Fibroblast of lung (primary cell): Measurements from ENCODE around the gene LUC7L. TPM values are rescaled to one million over a fixed set of nuclear protein-coding genes. Genes with fewer than 3 reads are reported as not detected.

Experiments used
- DNase-seq, 2 donors: peaks; one replicate each; pipeline versions ENCODE4 v3.0.0 to v3.0.0-alpha.2; 2010; ENCODE audit warnings: low read depth in 2 of 2
- H2AFZ ChIP-seq: 2 replicates; pipeline ENCODE4 v1.5.1; 2012; ENCODE audit warnings: low read length, control low read depth, inconsistent platforms
- H3K27ac ChIP-seq: 2 replicates; pipeline ENCODE4 v1.5.1; 2011; ENCODE audit warnings: low read length, control low read depth; ENCODE audit not compliant: insufficient read depth
- H3K27me3 ChIP-seq: 2 replicates; pipeline ENCODE4 v1.5.1; 2011; ENCODE audit warnings: mild to moderate bottlenecking, low read length; ENCODE audit not compliant: control insufficient read depth, insufficient read depth
- H3K36me3 ChIP-seq: 2 replicates; pipeline ENCODE4 v1.5.1; 2011; ENCODE audit warnings: low read length; ENCODE audit not compliant: control insufficient read depth, insufficient read depth
- H3K4me1 ChIP-seq: 2 replicates; pipeline ENCODE4 v1.5.1; 2011; ENCODE audit warnings: low read length; ENCODE audit not compliant: control insufficient read depth, insufficient read depth; ENCODE audit errors: extremely low read depth
- H3K4me2 ChIP-seq: 2 replicates; pipeline ENCODE4 v1.5.1; 2011; ENCODE audit warnings: low read length, control low read depth; ENCODE audit not compliant: insufficient read depth; ENCODE audit errors: extremely low read depth
- H3K4me3 ChIP-seq, 4 experiments: fragments of 200-600 bp in 1 of 4; sonication (generic) in 1 of 4; replicated peaks in 1 of 4; 2 replicates each; pipeline ENCODE4 v1.5.1; 2011 to 2016; ENCODE audit warnings: low read length in 4 of 4, low read depth in 3 of 4, mild to moderate bottlenecking in 3 of 4, control low read depth in 2 of 4, inconsistent platforms in 1 of 4, mixed read lengths in 1 of 4; ENCODE audit not compliant: insufficient read depth in 1 of 4; ENCODE audit errors: control extremely low read depth in 1 of 4
- H3K79me2 ChIP-seq: 2 replicates; pipeline ENCODE4 v1.5.1; 2012; ENCODE audit warnings: mild to moderate bottlenecking, low read length, inconsistent platforms; ENCODE audit not compliant: control insufficient read depth, insufficient read depth
- H3K9ac ChIP-seq: 2 replicates; pipeline ENCODE4 v1.5.1; 2011; ENCODE audit warnings: mild to moderate bottlenecking, low read length, control low read depth; ENCODE audit not compliant: insufficient read depth
- H3K9me3 ChIP-seq: 2 replicates; pipeline ENCODE4 v1.5.1; 2012; ENCODE audit warnings: low read depth, low read length; ENCODE audit not compliant: control insufficient read depth, insufficient read depth
- H4K20me1 ChIP-seq: 2 replicates; pipeline ENCODE4 v1.5.1; 2011; ENCODE audit warnings: low read length; ENCODE audit not compliant: control insufficient read depth, insufficient read depth; ENCODE audit errors: extremely low read depth
- CTCF ChIP-seq, 2 donors: IDR thresholded peaks in 1 of 2; conservative IDR thresholded peaks in 1 of 2; 1 replicate in 1 of 2; 2 replicates in 1 of 2; pipeline ENCODE4 v1.5.1; 2011 to 2012; ENCODE audit warnings: low read length in 2 of 2, control low read depth in 1 of 2, inconsistent platforms in 1 of 2, low read depth in 1 of 2, mild to moderate bottlenecking in 1 of 2
- EZH2 ChIP-seq: IDR thresholded peaks from 2 replicates; pipeline ENCODE4 v1.5.1; 2012; ENCODE audit warnings: low read length, control low read depth, mild to moderate bottlenecking; ENCODE audit errors: missing control alignments
- polyA plus RNA-seq, 2 donors: library from polyadenylated mRNA; depleted of rRNA in 1 of 2; stranded (reverse) in 1 of 2; unstranded in 1 of 2; fragments of >200 nt; gene quantifications; 2 replicates each; pipeline ENCODE4 v1.2.1, GENCODE V29; 2011 to 2012; ENCODE audit warnings: missing spikeins in 1 of 2
- total RNA-seq: library from RNA; depleted of rRNA; stranded (reverse); fragments of >200 nt; gene quantifications from 2 replicates; pipeline ENCODE4 v1.2.1, GENCODE V29; 2014

LUC7L gene
- total and polyA plus RNA-seq, 2 donors (not counting 1 experiment from before 2014, with no cell fraction given), result 30.9 to 38.0 TPM

GRCh38 chr16:240559-240958, 11.3 kb upstream of the LUC7L start:
- Histone ChIP-seq H3K79me2 (no peaks in the 10 kb centered on the region), H3K9ac (no peak overlapping the region), H3K27ac (no peak overlapping the region), H3K4me3 (no peak overlapping the region), H3K27me3 (no peaks in the 10 kb centered on the region), H3K36me3 (no peaks in the 10 kb centered on the region), H4K20me1 (no peaks in the 10 kb centered on the region), H3K9me3 (no peaks in the 10 kb centered on the region), H2AFZ (no peak overlapping the region), H3K4me1 (no peaks in the 10 kb centered on the region), H3K4me2 (no peak overlapping the region)
- TF ChIP-seq CTCF (conservative IDR thresholded peaks at IDR 0.05 in 1 of 2, IDR thresholded peaks at IDR 0.05 in 1 of 2; ENCODE audit: low read depth in 1 of 2, low read length in 2 of 2) (no peak), EZH2 (no peak)
- no peak for DNase-seq

- Histone ChIP-seq H3K9me3 (no peaks in the 10 kb centered on the region), H2AFZ (no peak overlapping the region), H3K36me3 (no peaks in the 10 kb centered on the region), H3K27me3 (no peaks in the 10 kb centered on the region), H3K27ac (peak overlapping the region; percentile 38), H4K20me1 (no peaks in the 10 kb centered on the region), H3K4me1 (no peaks in the 10 kb centered on the region), H3K79me2 (no peaks in the 10 kb centered on the region), H3K4me3 (no peak overlapping the region), H3K4me2 (no peak overlapping the region), H3K9ac (no peak overlapping the region)
- TF ChIP-seq EZH2 (no peak), CTCF (conservative IDR thresholded peaks at IDR 0.05 in 1 of 2, IDR thresholded peaks at IDR 0.05 in 1 of 2; ENCODE audit: low read depth in 1 of 2, low read length in 2 of 2) (no peak)
- peak in 1 of 2 donors; percentile 23 for DNase-seq
These were observed 10.7 kb upstream of the LUC7L start for GRCh38 chr16:239948-240277.

DNA sequence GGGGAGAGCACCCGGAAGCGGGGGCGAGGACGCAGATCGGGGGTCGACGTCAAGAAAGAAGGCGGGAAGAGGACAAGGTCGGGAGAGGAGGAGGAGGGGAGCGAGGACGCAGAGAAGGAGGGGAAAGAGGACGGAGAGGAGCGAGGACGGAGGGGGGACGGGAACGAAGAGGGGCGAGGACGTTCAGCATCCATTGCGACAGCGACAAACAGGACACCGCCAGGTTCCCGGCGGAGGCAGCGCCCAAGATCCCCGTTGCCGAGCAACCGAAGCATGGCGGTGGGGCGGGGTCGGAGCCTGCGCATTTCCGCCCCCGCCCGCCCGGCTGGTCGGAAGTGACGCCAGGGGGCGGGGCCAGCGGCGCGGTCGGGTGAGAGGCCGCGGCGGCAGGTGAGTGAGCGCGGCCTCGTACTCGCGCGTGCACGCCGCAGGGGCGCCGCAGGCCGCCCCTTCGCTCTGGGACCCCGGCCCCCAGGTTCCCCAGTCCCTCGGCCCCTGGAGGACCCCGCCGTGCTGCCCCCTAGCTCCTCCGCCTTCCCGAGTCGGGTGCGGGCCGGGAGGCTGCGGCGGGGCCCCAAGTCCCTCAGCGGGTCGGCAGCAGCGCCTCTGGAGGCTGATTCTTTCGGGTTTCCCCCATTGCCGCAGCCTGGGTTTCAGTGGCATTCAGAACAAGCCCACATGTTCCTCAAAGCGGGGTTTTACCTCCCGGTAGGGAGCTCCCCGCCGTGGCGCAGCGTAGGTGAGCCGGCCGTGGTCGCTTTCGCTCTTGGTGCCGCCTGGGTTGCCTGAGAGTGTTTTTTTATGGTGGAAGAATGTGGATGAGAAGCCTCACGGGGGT, 5.4 kb upstream of the LUC7L start, which contains the start of gene FAM234A:
Gene FAM234A (plus strand): TSS at position 354 of the 838 bp plus-strand sequence. CDS start 19,593 bp downstream, outside the sequence.
- Histone ChIP-seq H3K9ac (peak within 1 kb of the TSS; percentile 96), H3K9me3 (no peaks in the 10 kb centered on the region), H3K4me1 (no peaks in the 10 kb centered on the region), H4K20me1 (no peaks in the 10 kb centered on the region), H3K79me2 (no peaks in the 10 kb centered on the region), H3K36me3 (no peaks in the 10 kb centered on the region), H3K27ac (peak within 1 kb of the TSS; percentile 100), H2AFZ (peak within 1 kb of the TSS; percentile 100), H3K27me3 (no peaks in the 10 kb centered on the region), H3K4me2 (peak within 1 kb of the TSS; percentile 90), H3K4me3 (peak within 1 kb of the TSS; percentile 86 to 97 (median 94))
- peak; percentile 36 to 41 for TF ChIP-seq CTCF (conservative IDR thresholded peaks at IDR 0.05 in 1 of 2, IDR thresholded peaks at IDR 0.05 in 1 of 2; ENCODE audit: low read depth in 1 of 2, low read length in 2 of 2)
- no peak for TF ChIP-seq EZH2
- peak; percentile 85 to 91 for DNase-seq
